Neuron (in vitro differentiated cells): ENCODE measurements around the gene PDXP.
"Not testable (repeated sequence)": the region's sequence is repeated elsewhere in the genome, so short reads cannot be mapped to it uniquely, and the experiment has no call there.

Source experiments
- H2AFZ ChIP-seq: one replicate; pipeline ENCODE4 v1.6.1; 2013; ENCODE audit warnings: low read depth, mild to moderate bottlenecking, inconsistent platforms, low read length, moderate library complexity
- H3K27me3 ChIP-seq: one replicate; pipeline ENCODE4 v1.6.1; 2013; ENCODE audit warnings: low read length; ENCODE audit not compliant: insufficient read depth
- H3K36me3 ChIP-seq: one replicate; pipeline ENCODE4 v1.6.1; 2013; ENCODE audit warnings: low read length; ENCODE audit not compliant: insufficient read depth
- H3K4me1 ChIP-seq: one replicate; pipeline ENCODE4 v1.6.1; 2013; ENCODE audit warnings: low read length; ENCODE audit not compliant: insufficient read depth
- H3K4me3 ChIP-seq: 2 replicates; pipeline ENCODE4 v1.5.1; 2013; ENCODE audit warnings: mild to moderate bottlenecking, low read length, moderate library complexity
- H3K9me3 ChIP-seq: one replicate; pipeline ENCODE4 v1.6.1; 2013; ENCODE audit warnings: low read length

PDXP gene

GRCh38 chr22:37640591-37641560, 17.6 kb upstream of the PDXP start:
- Histone ChIP-seq H3K9me3 (no peaks in the 10 kb centered on the region), H3K4me1 (peaks cover 16% of the 10 kb centered on the region), H3K36me3 (no peaks in the 10 kb centered on the region), H2AFZ (no peak overlapping the region), H3K4me3 (peak overlapping the region; percentile 1), H3K27me3 (no peaks in the 10 kb centered on the region)

GRCh38 chr22:37641561-37641949, 17.0 kb upstream of the PDXP start:
- Histone ChIP-seq H3K27me3 (no peaks in the 10 kb centered on the region), H3K36me3 (no peaks in the 10 kb centered on the region), H2AFZ (no peak overlapping the region), H3K4me1 (peaks cover 14% of the 10 kb centered on the region), H3K9me3 (no peaks in the 10 kb centered on the region), H3K4me3 (no peak overlapping the region)

DNA sequence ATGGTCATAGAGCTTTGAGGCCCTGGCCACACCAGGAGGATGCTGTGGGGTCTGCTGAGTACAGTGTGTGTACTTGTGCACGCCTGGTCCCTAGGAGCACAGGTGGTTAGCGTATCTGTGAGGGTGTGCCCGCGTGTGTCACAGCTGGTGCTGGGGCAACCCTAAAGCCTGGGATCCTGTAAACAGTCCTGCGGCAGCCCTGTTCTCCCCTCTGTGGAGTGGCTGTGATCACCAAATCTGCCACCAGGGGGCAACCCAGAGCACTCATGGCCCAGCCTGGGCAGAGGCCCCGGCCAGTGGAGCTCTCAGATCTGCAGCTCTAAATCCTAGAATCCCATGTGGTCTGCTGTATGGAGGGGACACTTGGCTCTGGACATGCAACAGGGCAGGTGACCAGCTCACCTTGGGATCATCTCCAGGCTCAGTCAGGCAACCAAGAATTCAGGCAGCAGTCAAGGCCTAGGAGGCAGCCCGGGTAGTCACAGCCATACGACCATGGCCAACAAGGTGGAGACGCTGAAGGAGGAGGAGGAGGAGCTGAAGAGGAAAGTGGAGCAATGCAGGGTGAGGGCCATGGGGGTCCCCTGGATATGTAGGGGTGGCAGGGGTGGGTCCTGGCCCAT, 15.2 kb upstream of the PDXP start:
- no peaks in the 10 kb centered on the region for H3K36me3 ChIP-seq
- H3K27me3 ChIP-seq: no peaks in the 10 kb centered on the region
- H3K9me3 ChIP-seq: no peaks in the 10 kb centered on the region
- H3K4me3 ChIP-seq: no peak overlapping the region
- no peak overlapping the region for H2AFZ ChIP-seq
- peaks cover 14% of the 10 kb centered on the region for H3K4me1 ChIP-seq

DNA sequence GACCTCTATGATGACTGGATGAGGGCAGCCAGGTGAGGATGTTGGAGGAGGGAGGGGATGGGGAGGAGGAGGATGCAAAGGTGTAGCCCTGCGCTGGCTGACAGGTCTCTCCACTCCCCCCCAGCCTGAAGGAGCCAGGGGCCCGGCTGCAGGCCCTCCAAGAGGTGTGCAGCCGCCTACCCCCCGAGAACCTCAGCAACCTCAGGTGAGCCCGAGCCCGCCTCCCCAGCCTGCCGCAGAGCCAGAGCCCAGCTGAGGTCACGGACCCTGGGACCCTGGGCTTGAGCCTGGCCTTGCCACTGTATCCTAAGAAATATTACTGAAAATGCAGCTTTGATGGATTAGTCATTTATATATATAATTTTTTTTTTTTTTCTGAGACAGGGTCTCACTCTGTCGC, 11.2 kb upstream of the PDXP start:
- Histone ChIP-seq H2AFZ (no peak overlapping the region), H3K36me3 (no peaks in the 10 kb centered on the region)

DNA sequence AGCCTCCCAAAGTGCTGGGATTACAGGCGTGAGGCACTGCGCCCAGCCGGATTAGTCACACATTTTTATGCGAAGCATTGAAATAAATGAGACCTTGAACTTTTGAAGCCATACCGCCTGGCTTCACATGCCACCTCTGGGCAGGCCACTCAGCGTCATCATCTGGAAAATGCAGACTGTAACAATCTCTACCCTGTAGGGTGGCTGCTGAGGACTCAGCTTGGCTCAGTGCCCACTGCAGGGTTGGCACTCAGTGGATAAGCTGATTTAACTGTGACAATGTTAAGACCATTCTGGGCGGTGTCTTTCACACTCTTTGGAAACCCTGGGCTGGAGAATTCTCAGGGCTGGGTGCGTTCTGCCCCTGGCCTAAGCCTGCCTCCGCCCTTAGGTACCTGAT, 10.6 kb upstream of the PDXP start:
- no peaks in the 10 kb centered on the region for H3K27me3 ChIP-seq
- H3K4me1 ChIP-seq: no peaks in the 10 kb centered on the region
- no peaks in the 10 kb centered on the region for H3K9me3 ChIP-seq
- H2AFZ ChIP-seq: no peak overlapping the region
- no peaks in the 10 kb centered on the region for H3K36me3 ChIP-seq
- H3K4me3 ChIP-seq: no peak overlapping the region

More for the DNA sequence above, 11.2 kb upstream of the PDXP start:
- no peaks in the 10 kb centered on the region for H3K27me3 ChIP-seq
- no peaks in the 10 kb centered on the region for H3K9me3 ChIP-seq
- no peaks in the 10 kb centered on the region for H3K4me1 ChIP-seq
- no peak overlapping the region for H3K4me3 ChIP-seq

DNA sequence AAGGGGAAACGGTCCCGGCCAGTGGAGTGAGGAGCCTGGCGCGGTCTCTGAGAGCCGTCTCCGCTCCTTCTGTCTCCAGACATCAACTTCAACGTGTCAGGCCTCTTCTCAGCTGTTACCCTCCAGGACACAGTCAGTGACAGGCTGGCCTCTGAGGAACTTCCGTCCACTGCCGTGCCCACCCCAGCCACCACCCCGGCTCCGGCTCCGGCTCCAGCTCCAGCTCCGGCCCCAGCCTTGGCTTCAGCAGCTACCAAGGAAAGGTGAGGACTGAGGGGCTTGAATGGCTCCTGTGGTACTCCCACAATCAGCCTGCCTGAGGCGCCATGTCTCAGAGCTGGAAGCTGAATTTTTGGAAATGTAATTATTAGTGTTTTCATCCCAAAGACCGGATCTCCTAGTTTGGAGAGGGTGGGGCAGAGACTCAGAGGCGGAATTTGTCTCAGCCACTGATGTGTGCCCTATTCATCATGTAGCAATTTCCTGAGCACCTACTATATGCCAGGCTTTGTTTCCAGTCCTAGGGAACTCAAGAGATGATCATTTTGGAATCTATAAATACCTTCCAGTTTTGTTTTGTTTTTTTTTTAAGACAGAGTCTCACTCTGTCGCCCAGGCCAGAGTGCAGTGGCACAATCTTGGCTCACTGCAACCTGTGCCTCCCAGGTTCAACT, 7.9 kb upstream of the PDXP start:
- H3K27me3 ChIP-seq: no peaks in the 10 kb centered on the region
- no peaks in the 10 kb centered on the region for H3K36me3 ChIP-seq
- no peak overlapping the region for H2AFZ ChIP-seq
- H3K4me1 ChIP-seq: no peaks in the 10 kb centered on the region
- no peaks in the 10 kb centered on the region for H3K9me3 ChIP-seq
- H3K4me3 ChIP-seq: no peak overlapping the region

GRCh38 chr22:37654563-37655251, 3.8 kb upstream of the PDXP start:
- no peaks in the 10 kb centered on the region for H3K27me3 ChIP-seq
- no peak overlapping the region for H3K4me3 ChIP-seq
- no peaks in the 10 kb centered on the region for H3K36me3 ChIP-seq
- no peaks in the 10 kb centered on the region for H3K9me3 ChIP-seq
- peaks cover 13% of the 10 kb centered on the region for H3K4me1 ChIP-seq
- H2AFZ ChIP-seq: no peak overlapping the region

GRCh38 chr22:37655252-37655563, 3.3 kb upstream of the PDXP start:
- no peak overlapping the region for H3K4me3 ChIP-seq
- peaks cover 18% of the 10 kb centered on the region for H3K4me1 ChIP-seq
- H2AFZ ChIP-seq: no peak overlapping the region
- no peaks in the 10 kb centered on the region for H3K27me3 ChIP-seq
- no peaks in the 10 kb centered on the region for H3K9me3 ChIP-seq
- H3K36me3 ChIP-seq: no peaks in the 10 kb centered on the region

DNA sequence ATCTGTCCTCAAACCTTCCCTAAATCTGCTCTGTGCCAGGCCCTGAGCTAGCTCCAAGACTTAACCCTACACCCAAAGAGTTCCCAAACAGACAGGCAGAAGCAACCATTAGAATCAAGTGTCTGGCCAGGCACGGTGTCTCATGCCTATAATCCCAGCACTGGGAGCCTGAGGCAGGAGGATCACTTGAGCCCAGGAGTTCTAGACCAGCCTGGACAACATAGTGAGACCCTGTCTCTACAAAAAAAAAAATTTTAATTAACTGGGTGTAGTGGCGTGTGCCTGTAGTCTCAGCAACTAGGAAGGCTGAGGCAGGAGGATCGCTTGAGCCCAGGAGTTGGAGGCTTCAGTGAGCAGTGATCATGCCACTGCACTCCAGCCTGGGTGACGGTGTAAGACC, 1.9 kb upstream of the PDXP start:
- H3K4me1 ChIP-seq: peaks cover 32% of the 10 kb centered on the region
- not testable (repeated sequence) for H2AFZ ChIP-seq, H3K27me3 ChIP-seq, H3K9me3 ChIP-seq, H3K4me3 ChIP-seq, H3K36me3 ChIP-seq

GRCh38 chr22:37657590-37658132, 862 bp upstream of the PDXP start:
- no peaks in the 10 kb centered on the region for H3K27me3 ChIP-seq
- no peaks in the 10 kb centered on the region for H3K36me3 ChIP-seq
- H3K9me3 ChIP-seq: no peaks in the 10 kb centered on the region
- H3K4me3 ChIP-seq: peak overlapping the region; percentile 73
- H3K4me1 ChIP-seq: peaks cover 33% of the 10 kb centered on the region
- peak overlapping the region; percentile 60 for H2AFZ ChIP-seq

DNA sequence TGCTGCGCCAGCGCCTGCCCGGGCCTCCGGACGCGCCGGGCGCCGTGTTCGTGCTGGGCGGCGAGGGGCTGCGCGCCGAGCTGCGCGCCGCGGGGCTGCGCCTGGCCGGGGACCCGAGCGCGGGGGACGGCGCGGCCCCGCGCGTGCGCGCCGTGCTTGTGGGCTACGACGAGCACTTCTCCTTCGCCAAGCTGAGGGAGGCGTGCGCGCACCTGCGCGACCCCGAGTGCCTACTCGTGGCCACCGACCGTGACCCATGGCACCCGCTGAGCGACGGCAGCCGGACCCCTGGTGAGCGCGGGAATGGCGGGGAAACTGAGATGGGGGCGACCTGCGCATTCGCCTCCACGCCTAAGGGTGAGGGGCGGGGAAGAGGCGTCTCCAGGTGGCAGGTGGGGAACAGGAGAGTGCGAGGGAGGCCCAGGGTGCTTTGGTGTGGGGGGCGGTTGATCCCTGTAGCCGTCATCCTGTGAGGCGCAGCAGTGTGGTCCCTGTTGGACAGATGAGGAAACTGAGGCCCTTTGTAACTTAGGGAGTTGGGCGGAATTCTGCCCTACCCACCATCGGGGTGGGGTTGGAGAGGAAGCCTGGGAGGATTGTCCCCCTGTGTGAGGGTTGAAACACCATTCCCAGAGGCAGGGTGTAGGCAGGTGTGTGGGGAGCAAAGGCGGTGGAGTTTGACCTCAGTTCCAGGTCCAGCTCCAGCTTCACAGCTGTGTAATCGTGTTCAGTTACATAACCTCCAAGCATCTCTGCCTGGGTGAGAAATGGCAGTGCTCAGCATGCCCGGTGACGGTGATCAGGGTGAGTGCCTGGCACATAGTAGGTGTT, 758 bp downstream of the PDXP start:
- Histone ChIP-seq H3K4me1 (peaks cover 33% of the 10 kb centered on the region), H3K36me3 (no peaks in the 10 kb centered on the region), H3K9me3 (no peaks in the 10 kb centered on the region), H3K4me3 (peak overlapping the region; percentile 73), H3K27me3 (no peaks in the 10 kb centered on the region), H2AFZ (no peak overlapping the region)
